HG03520 (cell line): ENCODE data around the gene NINL.

Source experiments
- ATAC-seq: cut with Tn5 transposase; IDR thresholded peaks from one replicate; pipeline ENCODE4 v1.9.1; 2021; ENCODE audit warnings: mild to moderate bottlenecking, moderate library complexity; ENCODE audit not compliant: unreplicated experiment

Gene NINL

DNA sequence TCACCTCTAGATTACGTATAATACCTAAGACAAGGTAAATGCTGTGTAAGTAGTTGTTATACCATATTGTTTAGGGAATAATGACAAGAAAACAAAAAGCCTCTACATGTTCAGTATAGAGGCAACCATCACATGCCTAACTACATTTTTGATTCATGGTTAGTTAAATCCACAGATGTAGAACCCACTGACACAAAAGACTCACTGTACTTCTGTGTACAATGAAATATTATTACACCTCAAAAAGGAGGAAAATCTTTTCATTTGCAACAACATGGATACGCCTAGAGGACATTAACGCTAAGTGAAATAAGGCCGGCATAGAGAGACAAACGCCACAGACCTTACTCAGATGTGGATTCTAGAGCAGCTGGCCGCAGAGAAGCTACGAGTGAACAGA lies 50.5 kb downstream of the NINL start:
- ATAC-seq: no peak

DNA sequence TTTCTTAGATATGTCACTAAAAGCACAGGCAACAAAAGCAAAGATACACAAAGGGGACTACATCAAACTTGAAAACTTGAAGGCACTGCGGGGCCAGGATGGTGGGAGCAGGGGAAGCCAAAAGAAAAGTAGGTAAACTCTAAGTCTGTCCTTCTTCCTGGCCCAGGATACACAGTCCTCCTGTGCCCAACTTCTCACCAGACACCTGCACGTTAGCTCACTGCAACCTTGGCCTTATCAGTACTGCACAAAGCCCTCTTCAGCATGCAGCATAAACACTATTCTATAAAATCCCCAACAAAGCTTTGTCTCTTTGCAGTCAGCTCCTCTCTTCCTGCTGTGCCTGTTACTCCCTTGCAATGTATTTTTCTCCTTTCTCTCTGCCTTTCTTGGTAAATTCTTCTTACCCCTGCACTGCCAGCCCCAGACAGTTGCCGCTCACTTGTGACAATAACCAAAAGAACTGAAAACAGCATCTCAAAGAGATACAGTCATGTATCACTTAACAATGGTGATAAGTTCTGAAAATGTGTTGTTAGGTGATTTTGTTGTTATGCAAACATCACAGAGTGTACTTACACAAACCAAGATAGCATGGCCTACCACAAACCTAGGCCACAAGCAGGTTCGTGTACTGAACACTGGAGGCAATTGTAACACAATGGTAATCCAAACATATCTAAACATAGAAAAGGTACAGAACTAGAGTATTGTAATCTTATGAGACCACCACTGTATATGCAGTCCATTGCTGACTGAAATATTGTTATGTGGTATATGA lies 51.2 kb downstream of the NINL start:
- no peak for ATAC-seq

DNA sequence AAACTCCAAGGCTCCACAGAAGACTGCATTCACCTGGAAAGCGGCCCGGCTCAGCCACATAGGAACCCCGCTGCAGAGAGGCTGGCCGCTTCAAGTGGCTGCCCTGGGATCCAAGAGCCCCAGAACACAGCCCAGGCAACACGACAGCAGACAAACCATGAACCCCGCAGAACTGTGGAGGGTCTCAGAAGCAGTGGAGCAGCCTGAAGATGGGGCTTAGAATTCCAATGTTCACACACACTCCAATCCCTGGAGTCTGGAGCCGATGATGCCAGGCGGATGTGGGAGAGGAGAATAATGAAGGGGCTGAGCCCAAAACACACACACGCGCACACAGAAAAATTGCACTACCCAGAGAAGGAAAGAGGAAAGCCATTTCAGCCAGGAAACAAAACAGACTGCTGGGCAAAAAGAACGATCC lies 52.4 kb downstream of the NINL start:
- no peak for ATAC-seq

DNA sequence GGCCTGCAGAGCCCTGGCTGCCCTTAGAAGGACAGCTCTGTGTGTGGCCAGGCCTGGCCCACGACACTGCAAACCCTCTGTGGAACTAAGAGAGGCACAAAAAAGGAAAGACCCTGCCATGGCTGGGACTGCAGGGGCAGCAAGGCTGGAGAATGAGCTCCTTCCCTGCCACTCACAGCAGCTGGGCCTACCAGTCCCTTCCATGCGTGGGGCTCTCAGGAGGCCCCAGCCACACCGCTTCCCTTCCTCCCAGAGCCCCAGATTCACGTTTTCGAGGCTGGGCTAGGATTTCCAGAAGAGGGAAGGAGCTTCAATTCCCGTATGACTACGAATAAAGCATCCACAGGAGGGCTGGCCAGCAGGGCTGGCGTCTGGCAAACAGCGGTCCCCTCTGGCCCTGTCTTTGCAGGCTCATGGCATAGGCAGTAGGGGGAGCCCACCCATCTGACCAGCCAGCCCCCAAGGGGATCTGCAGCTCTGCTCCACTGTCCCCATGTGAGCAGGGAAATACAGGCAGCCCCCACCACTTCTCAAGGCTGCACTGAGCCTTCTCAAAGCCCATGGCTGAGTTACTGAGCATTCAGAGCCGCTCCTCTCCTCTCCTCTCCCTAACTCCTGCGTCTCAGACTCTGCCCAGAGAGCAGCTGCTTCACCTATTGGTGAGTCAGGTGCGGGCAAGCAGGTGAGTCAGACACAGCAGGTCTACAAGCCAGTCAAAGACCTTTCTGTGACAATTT lies 53.1 kb downstream of the NINL start:
- no peak for ATAC-seq

DNA sequence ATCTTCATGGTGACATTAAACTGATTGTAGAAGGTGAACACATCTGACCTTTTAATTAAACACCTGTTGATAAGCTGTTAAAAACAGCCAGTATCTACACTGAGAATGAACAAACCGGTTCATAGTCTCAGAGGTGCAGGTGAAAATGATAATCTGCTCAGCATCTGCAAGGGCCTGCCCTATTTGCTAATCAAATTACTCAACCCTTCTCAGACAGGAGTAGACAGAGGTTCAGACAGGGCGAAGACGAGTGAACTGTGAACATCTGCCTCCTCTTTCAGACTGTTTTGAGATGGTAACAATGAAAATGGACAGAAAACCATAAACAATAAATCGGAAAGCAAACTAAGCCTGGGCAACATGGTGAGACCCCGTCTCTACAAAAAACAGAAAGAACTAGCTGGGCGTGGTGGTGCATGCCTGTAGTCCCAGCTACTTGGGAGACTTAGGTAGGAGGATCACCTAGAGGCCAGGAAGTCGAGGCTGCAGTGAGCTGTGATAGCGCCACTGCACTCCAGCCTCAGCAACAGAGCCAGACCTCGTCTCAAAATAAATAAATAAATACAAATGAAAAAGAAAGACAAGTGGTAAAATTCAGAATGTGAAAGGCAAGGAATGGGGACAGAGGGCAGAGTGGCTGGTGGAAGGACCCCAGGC lies 55.9 kb downstream of the NINL start:
- ATAC-seq: no peak

DNA sequence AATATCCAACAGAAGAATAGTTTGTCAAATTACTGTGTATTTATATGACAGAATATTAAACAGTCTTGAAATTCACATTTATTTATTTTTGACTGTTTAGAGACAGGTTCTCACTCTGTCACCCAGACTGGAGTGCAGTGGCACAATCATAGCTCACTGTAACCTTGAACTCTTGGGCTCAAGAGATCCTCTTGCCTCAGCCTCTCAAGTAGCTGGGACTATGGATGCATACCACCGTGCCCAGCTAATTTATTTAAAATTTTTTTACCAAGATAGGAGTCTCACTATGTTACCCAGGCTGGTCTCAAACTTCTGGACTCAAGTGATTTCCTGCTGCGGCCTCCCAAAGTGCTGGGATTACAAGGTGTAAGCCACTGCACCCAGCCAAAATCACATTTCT lies 57.4 kb downstream of the NINL start:
- no peak for ATAC-seq

DNA sequence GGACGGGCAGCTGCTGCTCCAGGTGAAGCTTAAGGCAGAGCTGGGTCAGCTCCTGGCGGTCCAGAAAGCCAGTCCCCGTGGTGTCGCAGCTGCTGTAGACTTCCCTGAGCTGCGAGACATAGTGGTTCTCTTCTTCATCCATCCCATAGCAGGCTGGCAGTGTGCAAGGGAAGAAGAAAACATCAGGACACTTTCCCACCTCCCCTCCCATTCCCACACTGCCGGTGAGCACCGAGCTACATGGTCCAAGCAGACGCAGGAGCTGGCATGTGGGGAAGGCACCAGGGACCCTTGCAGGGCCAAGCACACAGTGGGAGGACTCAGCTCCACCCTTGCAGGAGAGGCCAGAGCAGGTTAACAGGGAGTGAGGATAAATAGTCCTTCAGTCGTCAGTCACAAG lies 58.9 kb downstream of the NINL start:
- no peak for ATAC-seq

DNA sequence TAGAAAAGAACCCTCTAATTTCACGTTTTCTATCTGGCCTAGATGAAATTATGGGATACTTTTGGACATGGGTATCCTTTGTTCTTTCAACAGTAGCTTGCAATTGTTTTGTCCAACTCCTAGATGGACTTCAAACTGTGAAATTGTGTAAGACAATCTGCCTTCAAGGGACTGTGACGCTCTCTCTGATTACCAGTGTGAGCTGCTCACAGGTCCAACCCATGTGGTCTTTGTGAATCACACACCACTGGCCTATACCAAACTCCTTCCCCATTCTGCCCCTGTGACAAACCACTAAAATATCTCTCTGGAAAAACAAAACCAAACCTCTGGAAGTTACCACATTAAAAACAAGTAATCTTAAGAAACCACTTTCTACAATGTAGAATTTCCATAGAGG lies 59.5 kb downstream of the NINL start:
- ATAC-seq: no peak

DNA sequence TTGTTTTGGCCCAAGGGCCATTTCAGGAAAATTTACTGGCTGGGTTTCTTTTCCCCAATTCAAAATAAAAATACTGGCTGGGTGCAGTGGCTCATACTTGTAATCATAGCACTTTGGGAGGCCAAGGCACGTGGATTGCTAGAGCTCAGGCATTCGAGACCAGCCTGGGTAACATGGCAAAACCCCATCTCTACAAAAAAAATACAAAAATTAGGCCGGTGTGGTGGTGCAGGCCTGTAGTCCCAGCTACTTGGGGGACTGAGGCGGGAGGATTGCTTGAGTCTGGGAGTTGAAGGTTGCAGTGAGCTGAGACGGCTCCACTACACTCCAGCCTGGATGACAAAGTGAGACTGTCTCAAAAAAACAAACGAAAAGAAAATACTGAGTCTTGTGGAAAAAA lies 60.0 kb downstream of the NINL start:
- ATAC-seq: no peak

DNA sequence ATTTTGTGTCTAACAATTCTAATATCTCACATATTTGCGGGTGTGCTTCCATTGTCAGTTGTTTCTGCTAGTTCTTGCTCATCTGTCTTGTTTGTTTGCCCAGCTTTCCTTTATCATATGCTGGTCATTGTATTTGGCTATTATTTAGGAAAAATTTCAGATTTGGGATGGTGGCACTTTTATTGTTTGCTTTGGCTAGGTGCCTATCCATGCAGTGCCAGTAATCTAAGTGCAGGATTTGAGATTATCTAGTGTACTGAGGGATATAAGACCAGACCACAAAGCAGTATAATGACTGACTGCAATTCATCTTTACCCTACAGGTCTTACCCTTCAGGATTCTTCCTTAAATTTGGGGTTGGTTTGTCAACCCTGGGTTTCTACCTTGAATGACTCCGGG lies 63.9 kb downstream of the NINL start:
- ATAC-seq: no peak

DNA sequence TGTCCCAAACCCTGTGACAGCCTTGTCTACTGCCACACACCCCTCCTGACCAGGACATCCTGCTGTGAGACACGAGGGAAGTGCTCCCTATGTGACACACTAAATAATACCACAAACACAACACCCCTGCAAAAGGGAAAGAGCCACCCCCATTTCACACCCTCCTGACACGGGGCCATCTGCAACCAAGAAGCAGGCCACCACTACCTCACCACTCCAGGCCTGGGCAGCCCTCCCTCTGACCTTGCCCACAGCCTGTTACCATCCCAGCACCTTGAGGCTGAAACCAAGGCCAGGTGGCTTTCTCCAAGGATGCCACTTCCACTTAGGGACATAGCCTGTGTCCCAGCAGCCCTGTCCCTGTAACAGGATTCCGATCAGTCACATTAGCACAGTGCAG lies 68.2 kb downstream of the NINL start:
- ATAC-seq: no peak

DNA sequence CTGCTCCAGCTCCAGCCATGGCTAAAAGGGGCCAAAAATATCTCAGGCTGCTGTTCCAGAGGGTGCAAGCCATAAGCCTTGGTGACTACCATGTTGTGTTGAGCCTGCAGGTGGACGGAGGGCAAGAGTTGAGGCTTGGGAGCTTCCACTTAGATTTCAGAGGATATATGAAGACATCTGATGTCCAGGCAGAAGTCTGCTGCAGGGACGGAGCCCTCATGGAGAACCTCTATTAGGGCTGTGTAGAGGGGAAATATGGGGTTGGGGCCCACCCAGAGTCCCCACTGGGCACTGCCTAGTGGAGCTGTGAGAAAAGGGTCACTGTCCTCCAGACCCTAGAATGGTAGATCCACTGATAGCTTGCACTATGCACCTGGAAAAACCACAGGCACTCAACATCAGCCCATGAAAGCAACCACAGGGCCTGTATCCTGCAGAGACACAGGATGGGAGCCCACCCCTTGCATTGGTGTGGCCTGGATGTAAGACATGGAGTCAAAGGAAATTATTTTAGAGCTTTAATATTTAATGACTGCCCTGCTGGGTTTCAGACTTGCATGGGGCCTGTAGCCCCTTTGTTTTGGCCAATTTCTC lies 70.5 kb downstream of the NINL start:
- ATAC-seq: no peak

DNA sequence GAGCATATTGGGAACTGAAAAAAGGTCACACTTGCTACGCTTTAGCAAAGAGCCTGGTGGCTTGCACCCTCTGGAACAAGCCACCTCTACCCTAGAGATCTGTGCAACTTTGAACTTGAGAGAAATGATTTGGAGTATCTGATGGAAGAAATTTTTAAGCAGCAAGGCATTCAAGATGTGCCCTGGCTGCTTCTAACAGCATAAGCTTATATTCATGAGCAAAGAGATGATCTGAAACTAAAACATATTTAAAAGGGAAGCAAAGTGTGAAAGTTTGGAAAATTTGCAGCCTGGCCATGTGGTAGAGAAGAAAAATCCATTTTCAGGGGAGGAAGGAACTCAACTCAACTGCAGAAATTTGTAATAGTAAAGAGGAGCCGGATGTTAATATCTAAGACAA lies 71.1 kb downstream of the NINL start:
- ATAC-seq: no peak

DNA sequence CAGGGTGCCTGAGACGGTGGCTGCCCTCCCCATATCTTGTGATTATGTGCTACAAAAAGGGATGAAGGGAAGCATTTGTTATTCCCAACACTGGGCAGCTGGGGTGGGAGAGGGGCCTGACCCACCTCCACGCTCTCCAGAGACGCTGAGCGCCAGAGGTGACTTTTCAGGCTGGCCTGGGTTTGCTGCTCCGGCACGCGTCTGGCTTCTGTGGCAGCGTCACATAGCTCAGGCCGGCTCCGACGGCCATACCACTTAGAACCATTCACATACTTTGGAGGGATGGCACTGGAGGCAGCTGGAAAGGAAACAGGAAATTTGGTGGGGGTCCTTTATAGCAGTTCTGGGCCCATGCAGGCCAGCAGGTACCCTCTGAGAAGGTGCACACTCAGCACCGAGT lies 72.6 kb downstream of the NINL start:
- no peak for ATAC-seq

DNA sequence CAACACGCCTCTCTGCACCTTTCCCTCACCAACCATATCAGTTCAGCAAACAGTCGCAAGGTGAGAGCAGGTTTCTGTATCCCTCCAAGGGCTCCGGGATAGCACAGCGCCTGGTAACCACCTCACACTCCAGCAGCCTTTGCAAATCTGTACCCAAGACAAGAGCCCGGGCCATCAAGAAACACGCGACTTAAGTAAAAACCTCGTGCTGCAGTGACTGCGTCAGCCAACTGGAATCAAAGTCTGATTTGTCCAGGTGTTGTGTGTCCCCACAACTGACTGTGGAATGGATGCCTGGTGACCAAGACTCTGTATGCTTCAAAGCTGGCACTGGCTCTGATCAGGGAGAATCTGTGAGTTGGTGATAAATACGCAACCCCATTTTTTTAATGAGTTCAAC lies 74.1 kb downstream of the NINL start:
- no peak for ATAC-seq

DNA sequence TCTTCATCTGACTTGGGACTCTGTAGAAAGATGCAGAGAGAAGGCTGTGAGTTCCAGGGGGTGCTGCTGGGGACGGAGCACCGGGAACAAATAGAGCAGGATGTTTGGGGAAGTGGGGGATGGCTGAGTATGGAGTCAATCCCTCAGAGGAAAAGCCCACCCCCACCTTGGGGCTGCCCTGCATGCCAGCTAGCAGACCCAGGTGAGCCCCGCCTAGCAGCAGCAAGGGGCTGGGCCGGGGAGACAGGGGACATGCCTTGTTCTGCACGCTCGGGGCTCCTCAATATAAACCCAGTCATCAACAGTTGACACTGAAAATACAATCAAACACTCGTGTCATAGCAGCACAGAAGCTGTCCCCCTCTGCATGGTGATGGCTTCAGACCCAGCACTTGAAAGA lies 74.6 kb downstream of the NINL start:
- ATAC-seq: no peak

DNA sequence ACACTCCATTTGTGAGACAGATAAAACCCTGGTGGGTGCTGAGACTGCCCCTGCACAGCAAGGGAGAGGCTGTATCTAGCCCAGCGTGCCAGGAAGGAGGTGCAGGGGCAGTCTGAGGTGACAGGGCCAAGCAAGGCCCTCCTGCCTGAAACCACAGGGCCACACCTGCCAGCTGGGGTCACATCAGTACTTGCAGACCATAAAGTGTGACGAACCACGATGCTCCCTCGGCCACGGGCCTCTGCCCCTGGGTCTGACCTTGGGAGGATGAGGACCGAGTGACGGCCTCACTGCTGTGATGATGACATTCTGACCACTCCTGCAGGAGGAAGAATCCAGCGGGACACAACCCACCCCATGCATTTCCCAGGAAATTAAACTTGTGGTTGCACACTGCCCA lies 75.1 kb downstream of the NINL start:
- no peak for ATAC-seq

DNA sequence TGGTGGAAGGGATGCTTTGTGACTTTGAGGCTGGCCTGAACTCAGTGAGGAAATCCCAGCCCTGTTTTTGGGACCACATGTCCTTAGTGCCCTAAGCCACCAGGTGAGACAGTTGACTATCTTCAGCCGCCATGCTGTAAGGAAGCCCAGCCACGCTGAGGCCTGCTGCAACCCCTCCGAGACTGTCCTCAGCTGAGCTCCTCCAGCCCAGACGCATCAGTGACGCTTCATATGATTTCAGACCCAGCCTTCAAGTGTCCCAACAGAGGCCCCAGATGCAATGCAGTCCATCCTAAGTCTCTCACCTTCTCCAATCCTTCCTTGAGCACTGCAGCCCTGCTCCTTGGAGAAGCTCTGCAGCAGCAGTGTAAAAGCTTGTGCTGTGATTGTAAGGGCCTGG lies 76.2 kb downstream of the NINL start:
- ATAC-seq: no peak

DNA sequence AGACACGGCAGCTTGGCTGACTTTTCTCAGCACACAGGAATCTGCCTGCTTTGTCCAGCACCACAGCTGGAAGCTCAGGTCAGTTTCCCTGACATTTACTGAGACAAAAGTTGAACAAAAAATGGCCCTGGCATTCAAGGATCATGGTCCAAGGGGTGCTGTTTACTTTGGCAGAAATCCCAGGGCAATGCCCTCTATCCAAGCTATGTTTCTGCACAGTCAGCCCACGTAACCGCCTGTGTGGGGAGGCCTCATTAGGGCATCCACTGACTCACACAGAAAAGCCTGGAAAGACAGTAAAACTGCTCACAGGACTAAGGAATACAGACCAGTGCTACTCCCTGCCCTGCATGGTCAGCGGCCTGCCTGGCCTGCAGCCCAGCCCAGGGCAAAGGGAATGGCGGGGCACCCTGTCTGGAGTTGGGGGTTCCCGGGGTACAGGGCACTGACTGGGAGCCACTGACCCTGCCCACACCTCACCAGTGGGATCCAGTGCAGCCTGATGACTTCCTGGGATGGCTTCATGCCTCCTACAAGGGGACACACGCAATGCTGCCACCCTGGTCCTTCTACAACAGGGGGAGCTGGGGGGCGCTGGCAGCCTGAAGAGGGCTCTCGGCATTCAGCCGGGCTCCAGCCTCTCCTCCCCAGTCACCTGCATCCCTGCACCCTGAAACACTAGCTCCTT lies 77.1 kb downstream of the NINL start:
- ATAC-seq: no peak

DNA sequence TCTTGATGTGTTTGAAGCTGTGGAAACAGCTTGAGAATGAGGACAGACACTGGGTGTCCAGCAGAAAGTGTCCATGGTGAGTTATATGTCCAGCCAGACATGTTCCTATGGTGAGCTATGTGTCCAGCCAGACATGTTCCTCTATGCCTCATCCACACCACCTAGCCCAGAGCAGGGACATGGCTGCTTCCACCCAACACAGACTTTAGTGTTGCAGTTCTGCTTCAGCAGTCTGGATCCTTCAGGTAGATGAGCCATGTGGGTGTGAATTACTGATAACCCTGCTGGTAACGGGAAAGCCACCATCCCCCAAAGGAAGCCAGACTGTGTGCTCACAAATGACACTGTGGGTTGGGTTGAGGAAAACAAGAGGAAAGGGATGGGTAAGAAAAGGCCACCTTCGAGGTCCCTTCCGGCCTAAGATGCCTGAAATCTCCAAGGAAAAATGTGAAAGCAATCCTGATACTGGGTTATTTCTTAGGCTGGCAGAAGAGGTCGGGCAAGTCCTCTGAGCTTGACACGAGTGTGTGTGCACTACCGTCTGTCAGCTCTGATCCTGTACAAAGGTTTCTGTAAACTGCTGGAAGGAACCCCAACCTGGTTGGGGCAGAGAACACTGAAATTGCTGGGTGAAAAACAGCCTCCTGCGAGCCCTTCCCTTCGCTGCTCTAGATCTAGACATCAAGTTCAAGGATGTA lies 77.8 kb downstream of the NINL start:
- no peak for ATAC-seq
